ENCODE measurements around the gene GPC6.

The GPC6 gene

GRCh38 chr13:94412870-94413597 lies 1186.4 kb downstream of the GPC6 start:
- no peaks in the 10 kb centered on the region for H3K27me3 ChIP-seq (ENCODE audit: control insufficient read depth in 2 of 2, insufficient read depth in 2 of 2, low read length in 2 of 2)
- no peak overlapping the region for H3K9ac ChIP-seq (ENCODE audit: low read depth in 1 of 2, low read length in 2 of 2)
- H3K36me3 ChIP-seq (ENCODE audit: control insufficient read depth in 2 of 2, insufficient read depth in 2 of 2, low read length in 2 of 2): no peaks in the 10 kb centered on the region
- H3K4me3 ChIP-seq (ENCODE audit: low read length in 2 of 2): no peak overlapping the region
- no peak overlapping the region for H3K27ac ChIP-seq (ENCODE audit: low read depth in 2 of 2, low read length in 2 of 2)
- no peaks in the 10 kb centered on the region for H3K4me1 ChIP-seq (ENCODE audit: control insufficient read depth in 2 of 2, insufficient read depth in 2 of 2, low read length in 2 of 2)
- no peaks in the 10 kb centered on the region for H3K9me3 ChIP-seq (ENCODE audit: control insufficient read depth in 2 of 2, low read length in 2 of 2)

- H3K9me3 ChIP-seq (ENCODE audit: control insufficient read depth in 2 of 2, low read length in 2 of 2): no peaks in the 10 kb centered on the region
- H3K27ac ChIP-seq (ENCODE audit: low read depth in 2 of 2, low read length in 2 of 2): no peak overlapping the region
- H3K4me3 ChIP-seq (ENCODE audit: low read length in 2 of 2): no peak overlapping the region
- no peaks in the 10 kb centered on the region for H3K27me3 ChIP-seq (ENCODE audit: control insufficient read depth in 2 of 2, insufficient read depth in 2 of 2, low read length in 2 of 2)
- H3K9ac ChIP-seq (ENCODE audit: low read depth in 1 of 2, low read length in 2 of 2): no peak overlapping the region
- H3K36me3 ChIP-seq (ENCODE audit: control insufficient read depth in 2 of 2, insufficient read depth in 2 of 2, low read length in 2 of 2): no peaks in the 10 kb centered on the region
- no peaks in the 10 kb centered on the region for H3K4me1 ChIP-seq (ENCODE audit: control insufficient read depth in 2 of 2, insufficient read depth in 2 of 2, low read length in 2 of 2)
Observed at GRCh38 chr13:94413598-94413944, 1187.0 kb downstream of the GPC6 start.

- H3K9ac ChIP-seq (ENCODE audit: low read depth in 1 of 2, low read length in 2 of 2): no peak overlapping the region
- H3K4me1 ChIP-seq (ENCODE audit: control insufficient read depth in 2 of 2, insufficient read depth in 2 of 2, low read length in 2 of 2): no peaks in the 10 kb centered on the region
- no peak overlapping the region for H3K27ac ChIP-seq (ENCODE audit: low read depth in 2 of 2, low read length in 2 of 2)
- H3K36me3 ChIP-seq (ENCODE audit: control insufficient read depth in 2 of 2, insufficient read depth in 2 of 2, low read length in 2 of 2): no peaks in the 10 kb centered on the region
- H3K4me3 ChIP-seq (ENCODE audit: low read length in 2 of 2): no peak overlapping the region
- H3K9me3 ChIP-seq (ENCODE audit: control insufficient read depth in 2 of 2, low read length in 2 of 2): no peaks in the 10 kb centered on the region
- H3K27me3 ChIP-seq (ENCODE audit: control insufficient read depth in 2 of 2, insufficient read depth in 2 of 2, low read length in 2 of 2): no peaks in the 10 kb centered on the region
Observed at GRCh38 chr13:94414141-94414540, 1187.5 kb downstream of the GPC6 start.

- Histone ChIP-seq H3K4me3 (ENCODE audit: low read length in 2 of 2) (no peak overlapping the region), H3K27ac (ENCODE audit: low read depth in 2 of 2, low read length in 2 of 2) (no peak overlapping the region), H3K9me3 (ENCODE audit: control insufficient read depth in 2 of 2, low read length in 2 of 2) (no peaks in the 10 kb centered on the region), H3K36me3 (ENCODE audit: control insufficient read depth in 2 of 2, insufficient read depth in 2 of 2, low read length in 2 of 2) (no peaks in the 10 kb centered on the region), H3K27me3 (ENCODE audit: control insufficient read depth in 2 of 2, insufficient read depth in 2 of 2, low read length in 2 of 2) (no peaks in the 10 kb centered on the region), H3K4me1 (ENCODE audit: control insufficient read depth in 2 of 2, insufficient read depth in 2 of 2, low read length in 2 of 2) (no peaks in the 10 kb centered on the region), H3K9ac (ENCODE audit: low read depth in 1 of 2, low read length in 2 of 2) (no peak overlapping the region)
Observed at GRCh38 chr13:94414708-94415107, 1188.1 kb downstream of the GPC6 start.

GRCh38 chr13:94415500-94416237 lies 1189.1 kb downstream of the GPC6 start:
- Histone ChIP-seq H3K27ac (ENCODE audit: low read depth in 2 of 2, low read length in 2 of 2) (no peak overlapping the region), H3K4me3 (ENCODE audit: low read length in 2 of 2) (no peak overlapping the region), H3K27me3 (ENCODE audit: control insufficient read depth in 2 of 2, insufficient read depth in 2 of 2, low read length in 2 of 2) (no peaks in the 10 kb centered on the region), H3K9me3 (ENCODE audit: control insufficient read depth in 2 of 2, low read length in 2 of 2) (no peaks in the 10 kb centered on the region), H3K36me3 (ENCODE audit: control insufficient read depth in 2 of 2, insufficient read depth in 2 of 2, low read length in 2 of 2) (no peaks in the 10 kb centered on the region), H3K9ac (ENCODE audit: low read depth in 1 of 2, low read length in 2 of 2) (no peak overlapping the region), H3K4me1 (ENCODE audit: control insufficient read depth in 2 of 2, insufficient read depth in 2 of 2, low read length in 2 of 2) (no peaks in the 10 kb centered on the region)

DNA sequence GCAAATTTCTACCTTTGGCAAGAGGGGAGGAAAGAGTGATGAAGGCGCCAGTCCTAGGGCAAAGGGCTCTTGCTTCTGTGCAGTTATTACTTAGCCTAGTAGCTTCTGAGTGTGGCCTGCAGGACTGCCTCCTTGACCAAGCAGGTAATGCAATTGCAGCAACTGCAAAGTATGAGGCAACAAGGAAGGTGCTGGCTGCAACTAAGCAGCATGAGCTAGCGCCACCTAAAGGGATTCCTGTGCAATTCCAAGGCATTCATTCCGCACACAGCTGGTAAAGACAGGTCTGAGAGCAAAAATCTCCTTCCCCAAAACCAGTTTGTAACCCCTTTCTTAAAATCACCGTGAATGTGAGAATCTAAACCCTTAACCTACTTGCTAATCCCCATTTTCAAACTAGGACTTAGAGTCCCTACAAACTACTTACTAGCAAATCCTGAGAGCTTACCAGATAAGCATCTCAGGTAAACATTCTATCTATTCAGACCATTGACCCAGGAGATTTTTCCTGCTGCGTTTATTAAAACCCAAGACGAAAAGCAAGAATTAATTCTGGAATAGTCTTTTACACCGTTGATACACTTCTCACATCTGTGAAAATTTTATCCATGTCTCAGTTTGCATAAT lies 1190.0 kb downstream of the GPC6 start:
- H3K4me3 ChIP-seq (ENCODE audit: low read length in 2 of 2): no peak overlapping the region
- no peaks in the 10 kb centered on the region for H3K27me3 ChIP-seq (ENCODE audit: control insufficient read depth in 2 of 2, insufficient read depth in 2 of 2, low read length in 2 of 2)
- H3K27ac ChIP-seq (ENCODE audit: low read depth in 2 of 2, low read length in 2 of 2): no peak overlapping the region
- no peaks in the 10 kb centered on the region for H3K4me1 ChIP-seq (ENCODE audit: control insufficient read depth in 2 of 2, insufficient read depth in 2 of 2, low read length in 2 of 2)
- no peaks in the 10 kb centered on the region for H3K36me3 ChIP-seq (ENCODE audit: control insufficient read depth in 2 of 2, insufficient read depth in 2 of 2, low read length in 2 of 2)
- no peaks in the 10 kb centered on the region for H3K9me3 ChIP-seq (ENCODE audit: control insufficient read depth in 2 of 2, low read length in 2 of 2)
- H3K9ac ChIP-seq (ENCODE audit: low read depth in 1 of 2, low read length in 2 of 2): no peak overlapping the region

DNA sequence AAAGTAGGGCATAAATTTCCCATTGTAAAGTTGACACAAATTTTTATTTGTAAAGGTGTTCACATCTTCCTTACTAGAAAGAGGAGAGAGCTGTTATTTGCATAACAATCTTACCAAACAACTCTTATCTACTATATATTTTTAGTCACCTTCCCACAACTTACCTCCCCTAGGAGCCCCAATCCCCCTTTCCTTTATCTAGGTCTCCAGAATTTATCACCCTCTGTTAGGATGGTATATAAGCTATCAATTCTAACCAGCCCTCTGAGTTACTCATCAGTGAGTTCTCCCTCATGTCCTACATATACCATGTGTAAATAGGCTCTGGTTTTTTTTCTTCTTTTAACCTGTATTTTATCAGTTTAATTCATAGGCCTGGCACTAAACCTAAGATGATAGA lies 1190.7 kb downstream of the GPC6 start:
- Histone ChIP-seq H3K4me1 (ENCODE audit: control insufficient read depth in 2 of 2, insufficient read depth in 2 of 2, low read length in 2 of 2) (no peaks in the 10 kb centered on the region), H3K9me3 (ENCODE audit: control insufficient read depth in 2 of 2, low read length in 2 of 2) (no peaks in the 10 kb centered on the region), H3K9ac (ENCODE audit: low read depth in 1 of 2, low read length in 2 of 2) (no peak overlapping the region), H3K27ac (ENCODE audit: low read depth in 2 of 2, low read length in 2 of 2) (no peak overlapping the region), H3K4me3 (ENCODE audit: low read length in 2 of 2) (no peak overlapping the region), H3K27me3 (ENCODE audit: control insufficient read depth in 2 of 2, insufficient read depth in 2 of 2, low read length in 2 of 2) (no peaks in the 10 kb centered on the region), H3K36me3 (ENCODE audit: control insufficient read depth in 2 of 2, insufficient read depth in 2 of 2, low read length in 2 of 2) (no peaks in the 10 kb centered on the region)

DNA sequence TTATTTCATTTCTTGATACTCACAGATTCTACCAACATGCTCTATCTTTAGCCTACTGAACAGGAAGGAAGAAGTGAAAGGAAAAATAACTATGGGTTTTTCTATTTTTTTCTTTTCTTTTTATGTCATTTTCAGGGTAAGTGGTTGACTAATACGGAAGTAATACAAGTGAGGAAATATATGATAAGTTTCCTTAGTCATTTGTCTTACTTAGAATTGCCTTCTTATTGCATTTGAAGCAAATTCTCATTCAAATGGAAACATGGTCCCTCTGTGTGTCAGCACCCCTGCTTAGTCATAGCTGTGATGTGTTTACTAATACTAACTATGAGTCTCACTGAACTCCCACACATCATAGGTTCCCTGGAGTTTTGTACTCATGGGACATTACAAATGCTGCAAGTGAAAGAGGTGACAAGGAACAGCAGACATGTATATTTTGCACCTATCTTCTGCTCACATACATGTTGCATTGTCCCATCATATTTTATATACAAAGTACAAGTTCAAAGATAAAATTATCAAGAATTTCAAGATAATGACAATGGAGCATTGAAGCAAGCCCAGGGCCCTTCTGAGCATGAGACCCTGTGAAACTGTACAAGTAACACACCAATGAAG lies 1192.8 kb downstream of the GPC6 start:
- H3K9ac ChIP-seq (ENCODE audit: low read depth in 1 of 2, low read length in 2 of 2): no peak overlapping the region
- no peaks in the 10 kb centered on the region for H3K4me1 ChIP-seq (ENCODE audit: control insufficient read depth in 2 of 2, insufficient read depth in 2 of 2, low read length in 2 of 2)

DNA sequence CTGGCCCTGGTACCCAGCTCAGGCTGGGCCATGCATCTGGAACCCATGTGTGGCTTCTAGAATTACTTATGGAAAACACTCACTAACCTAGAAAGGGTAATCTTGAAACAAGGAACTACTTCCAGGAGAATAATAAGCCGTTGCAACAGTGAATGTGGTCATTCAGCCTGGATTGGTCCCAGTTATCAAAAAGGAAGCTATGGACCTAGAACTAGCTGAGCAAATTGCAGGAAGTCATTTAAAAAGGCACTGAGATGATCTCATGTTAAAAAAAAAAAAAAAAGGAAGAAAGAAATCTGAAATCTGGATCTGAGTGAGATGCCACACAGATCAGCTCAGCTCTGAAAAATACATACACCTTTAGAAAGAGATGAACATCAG lies 1193.3 kb downstream of the GPC6 start:
- H3K27me3 ChIP-seq (ENCODE audit: control insufficient read depth in 2 of 2, insufficient read depth in 2 of 2, low read length in 2 of 2): no peaks in the 10 kb centered on the region
- no peaks in the 10 kb centered on the region for H3K36me3 ChIP-seq (ENCODE audit: control insufficient read depth in 2 of 2, insufficient read depth in 2 of 2, low read length in 2 of 2)
- H3K4me3 ChIP-seq (ENCODE audit: low read length in 2 of 2): no peak overlapping the region

More for the DNA sequence above, 1192.8 kb downstream of the GPC6 start:
- Histone ChIP-seq H3K9me3 (ENCODE audit: control insufficient read depth in 2 of 2, low read length in 2 of 2) (no peaks in the 10 kb centered on the region), H3K36me3 (ENCODE audit: control insufficient read depth in 2 of 2, insufficient read depth in 2 of 2, low read length in 2 of 2) (no peaks in the 10 kb centered on the region), H3K4me3 (ENCODE audit: low read length in 2 of 2) (no peak overlapping the region), H3K27me3 (ENCODE audit: control insufficient read depth in 2 of 2, insufficient read depth in 2 of 2, low read length in 2 of 2) (no peaks in the 10 kb centered on the region), H3K27ac (ENCODE audit: low read depth in 2 of 2, low read length in 2 of 2) (no peak overlapping the region)

DNA sequence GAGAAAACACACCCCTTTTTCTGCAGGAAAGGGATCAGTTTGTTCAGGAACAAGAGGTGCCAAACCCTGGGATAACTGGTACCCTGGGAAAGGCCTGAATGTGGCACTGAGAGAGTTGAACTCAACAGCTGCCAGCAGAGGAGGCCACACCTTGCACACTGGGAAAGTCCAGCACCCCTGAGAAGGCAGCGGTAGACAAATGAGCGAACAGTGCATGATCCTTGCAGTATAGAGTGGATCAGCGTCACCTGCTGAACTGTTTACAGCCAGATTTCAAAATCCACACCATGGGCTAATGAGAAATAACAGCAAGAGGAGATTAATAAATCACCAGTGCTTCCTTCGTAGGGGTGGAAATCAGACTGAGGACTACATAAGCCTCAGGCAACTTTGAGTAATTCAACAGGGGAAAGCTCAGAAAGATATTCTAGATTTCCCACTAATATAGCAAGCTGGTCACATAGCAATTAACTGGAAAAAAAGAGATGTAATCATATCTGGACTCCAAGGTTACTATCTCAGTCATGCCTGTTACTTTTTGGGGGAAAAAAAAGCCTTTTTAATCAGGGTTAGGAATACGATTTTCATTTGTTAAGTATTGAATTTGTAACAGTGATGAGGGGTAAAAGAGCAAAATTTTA lies 1200.8 kb downstream of the GPC6 start:
- Histone ChIP-seq H3K4me3 (ENCODE audit: low read length in 2 of 2) (no peak overlapping the region), H3K9ac (ENCODE audit: low read depth in 1 of 2, low read length in 2 of 2) (no peak overlapping the region), H3K9me3 (ENCODE audit: control insufficient read depth in 2 of 2, low read length in 2 of 2) (no peaks in the 10 kb centered on the region), H3K36me3 (ENCODE audit: control insufficient read depth in 2 of 2, insufficient read depth in 2 of 2, low read length in 2 of 2) (no peaks in the 10 kb centered on the region), H3K27me3 (ENCODE audit: control insufficient read depth in 2 of 2, insufficient read depth in 2 of 2, low read length in 2 of 2) (no peaks in the 10 kb centered on the region), H3K27ac (ENCODE audit: low read depth in 2 of 2, low read length in 2 of 2) (no peak overlapping the region), H3K4me1 (ENCODE audit: control insufficient read depth in 2 of 2, insufficient read depth in 2 of 2, low read length in 2 of 2) (no peaks in the 10 kb centered on the region)

More for the DNA sequence above, 1193.3 kb downstream of the GPC6 start:
- Histone ChIP-seq H3K9me3 (ENCODE audit: control insufficient read depth in 2 of 2, low read length in 2 of 2) (no peaks in the 10 kb centered on the region), H3K27ac (ENCODE audit: low read depth in 2 of 2, low read length in 2 of 2) (no peak overlapping the region), H3K4me1 (ENCODE audit: control insufficient read depth in 2 of 2, insufficient read depth in 2 of 2, low read length in 2 of 2) (no peaks in the 10 kb centered on the region), H3K9ac (ENCODE audit: low read depth in 1 of 2, low read length in 2 of 2) (no peak overlapping the region)
